GM06990 (cell line): ENCODE data around the gene THOC5.

ENCODE experiments used
- DNase-seq: peaks from one replicate; pipeline ENCODE4 v3.0.0-alpha.2; 2011; ENCODE audit not compliant: insufficient read length; ENCODE audit errors: extremely low read depth
- H3K27me3 ChIP-seq: replicated peaks from 2 replicates; pipeline ENCODE4 v1.6.0; 2011; ENCODE audit warnings: low read length; ENCODE audit not compliant: control insufficient read depth, insufficient read depth
- H3K36me3 ChIP-seq: 2 replicates; pipeline ENCODE4 v1.5.1; 2011; ENCODE audit warnings: low read length; ENCODE audit not compliant: control insufficient read depth, insufficient read depth
- H3K4me3 ChIP-seq: replicated peaks from 2 replicates; pipeline ENCODE4 v1.5.1; 2011; ENCODE audit warnings: low read depth, mild to moderate bottlenecking, control low read depth, low read length
- CTCF ChIP-seq: IDR thresholded peaks from 2 replicates; pipeline ENCODE4 v1.5.1; 2011; ENCODE audit warnings: low read length, control low read depth, mild to moderate bottlenecking, inconsistent platforms; ENCODE audit not compliant: insufficient read depth, poor library complexity, severe bottlenecking

The THOC5 gene

GRCh38 chr22:29481265-29482000 lies 72.1 kb downstream of the THOC5 start:
- Histone ChIP-seq H3K4me3 (no peak overlapping the region), H3K27me3 (no peaks in the 10 kb centered on the region; the same call in none of the 2 replicates), H3K36me3 (no peaks in the 10 kb centered on the region)
- no peak for DNase-seq
- no peak for TF ChIP-seq CTCF

- DNase-seq = peak; percentile 83
- H3K36me3 ChIP-seq = no peaks in the 10 kb centered on the region
- no peaks in the 10 kb centered on the region; the same call in none of the 2 replicates for H3K27me3 ChIP-seq
- no peak overlapping the region for H3K4me3 ChIP-seq
- TF ChIP-seq CTCF = no peak
These were observed 72.9 kb downstream of the THOC5 start for GRCh38 chr22:29480512-29481264.

GRCh38 chr22:29480262-29480511 lies 73.4 kb downstream of the THOC5 start:
- H3K4me3 ChIP-seq = no peak overlapping the region
- no peak for DNase-seq
- no peak for TF ChIP-seq CTCF

GRCh38 chr22:29479417-29480261 lies 73.9 kb downstream of the THOC5 start, which contains the start of gene NEFH:
NEFH (plus strand) TSS chr22:29480218; CDS start chr22:29480263, 45 bp downstream.
- Histone ChIP-seq H3K27me3 (no peaks in the 10 kb centered on the region; the same call in none of the 2 replicates), H3K4me3 (no peak within 1 kb of the TSS), H3K36me3 (no peaks in the 10 kb centered on the region)
- no peak for DNase-seq
- no peak for TF ChIP-seq CTCF

More at GRCh38 chr22:29480262-29480511, 73.4 kb downstream of the THOC5 start:
- no peaks in the 10 kb centered on the region; the same call in none of the 2 replicates for H3K27me3 ChIP-seq
- no peaks in the 10 kb centered on the region for H3K36me3 ChIP-seq

GRCh38 chr22:29478326-29479276 lies 75.0 kb downstream of the THOC5 start:
- Histone ChIP-seq H3K36me3 (no peaks in the 10 kb centered on the region), H3K4me3 (no peak overlapping the region), H3K27me3 (no peaks in the 10 kb centered on the region; the same call in none of the 2 replicates)
- TF ChIP-seq CTCF = no peak
- DNase-seq = no peak
